Spinal cord (tissue), 10 donors: ENCODE measurements around the gene FRMPD2. TPM values are rescaled to one million over a fixed set of nuclear protein-coding genes. Genes with fewer than 3 reads are reported as not detected.
"Not testable (repeated sequence)": the region's sequence is repeated elsewhere in the genome, so short reads cannot be mapped to it uniquely, and the experiment has no call there.

Experiments used
- DNase-seq, 6 donors: peaks; one replicate each; pipeline versions ENCODE4 v3.0.0 to v3.0.0-alpha.2; 2013 to 2015; ENCODE audit warnings: low spot score in 6 of 6, low read depth in 4 of 6
- H3K27ac ChIP-seq: one replicate; pipeline ENCODE4 v1.5.1; 2013; ENCODE audit warnings: low read depth, low read length, control low read depth
- H3K27me3 ChIP-seq: one replicate; pipeline ENCODE4 v1.6.1; 2013; ENCODE audit warnings: low read length; ENCODE audit not compliant: control insufficient read depth, insufficient read depth
- H3K36me3 ChIP-seq: one replicate; pipeline ENCODE4 v1.6.1; 2013; ENCODE audit warnings: low read length; ENCODE audit not compliant: control insufficient read depth, insufficient read depth
- H3K4me1 ChIP-seq: one replicate; pipeline ENCODE4 v1.6.1; 2013; ENCODE audit warnings: low read length; ENCODE audit not compliant: control insufficient read depth, insufficient read depth
- H3K4me3 ChIP-seq: one replicate; pipeline ENCODE4 v1.5.1; 2013; ENCODE audit warnings: low read depth, low read length, control low read depth
- H3K9me3 ChIP-seq: one replicate; pipeline ENCODE4 v1.6.1; 2013; ENCODE audit warnings: low read length; ENCODE audit not compliant: control insufficient read depth, insufficient read depth
- WGBS: methylation state at CpG from one replicate; pipeline ENCODE4 v1.1.5; 2013; ENCODE audit warnings: missing lambda C conversion rate; ENCODE audit not compliant: insufficient coverage; 5-methylcytosine and 5-hydroxymethylcytosine counted together
- polyA plus RNA-seq, 2 donors: library from polyadenylated mRNA; unstranded; fragments of 120-200 nt; gene quantifications; one replicate each; pipeline ENCODE4 v1.2.1, GENCODE V29; 2013; ENCODE audit not compliant: insufficient read length in 2 of 2
- total RNA-seq, 2 donors: library from RNA; depleted of rRNA in 1 of 2; stranded (reverse); fragments of 120-200 nt in 1 of 2; fragments of >200 nt in 1 of 2; gene quantifications; one replicate each; pipeline versions ENCODE4 v1.2.3 to v1.2.4, GENCODE V29; 2013 to 2014
- donor health status: healthy.

The FRMPD2 gene
- total and polyA plus RNA-seq, 4 donors, result 5.5 to 14.9 (median 14.1) TPM

DNA sequence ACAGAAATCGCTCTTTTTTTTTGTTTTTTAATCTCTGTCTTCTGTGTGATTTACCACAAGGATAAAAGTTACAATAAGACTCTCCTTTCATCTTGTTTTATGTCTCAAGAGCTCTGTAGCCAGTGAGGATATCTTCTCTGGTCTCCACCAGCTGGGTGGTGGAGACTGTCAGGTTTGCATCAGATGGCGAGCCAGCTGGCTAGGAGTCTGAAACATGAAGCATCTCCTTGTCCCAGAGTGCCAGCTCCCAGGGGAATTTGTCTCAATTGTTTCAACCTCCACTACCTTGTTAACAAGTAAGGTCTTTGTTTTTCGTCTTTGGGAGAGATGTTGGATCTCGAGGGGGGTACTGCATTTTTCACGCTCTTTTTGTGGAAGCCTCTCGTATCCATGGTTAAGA lies 47.3 kb downstream of the FRMPD2 start:
- no peaks in the 10 kb centered on the region for H3K4me1 ChIP-seq
- peak in 2 of 6 donors; percentile 16 to 22 for DNase-seq
- H3K36me3 ChIP-seq, result no peaks in the 10 kb centered on the region
- no peaks in the 10 kb centered on the region for H3K27me3 ChIP-seq
- no peak overlapping the region for H3K4me3 ChIP-seq
- no peak overlapping the region for H3K27ac ChIP-seq
- WGBS, result 69% methylated on average over 2 of the region's 6 CpGs
- no peaks in the 10 kb centered on the region for H3K9me3 ChIP-seq

GRCh38 chr10:48224979-48225560 lies 49.4 kb downstream of the FRMPD2 start:
- H3K9me3 ChIP-seq, result no peaks in the 10 kb centered on the region
- H3K4me1 ChIP-seq, result no peaks in the 10 kb centered on the region
- no peaks in the 10 kb centered on the region for H3K36me3 ChIP-seq
- H3K27me3 ChIP-seq, result no peaks in the 10 kb centered on the region
- no peak overlapping the region for H3K27ac ChIP-seq
- WGBS, result 98% methylated on average over 5 of the region's 5 CpGs
- H3K4me3 ChIP-seq, result no peak overlapping the region
- no peak for DNase-seq

DNA sequence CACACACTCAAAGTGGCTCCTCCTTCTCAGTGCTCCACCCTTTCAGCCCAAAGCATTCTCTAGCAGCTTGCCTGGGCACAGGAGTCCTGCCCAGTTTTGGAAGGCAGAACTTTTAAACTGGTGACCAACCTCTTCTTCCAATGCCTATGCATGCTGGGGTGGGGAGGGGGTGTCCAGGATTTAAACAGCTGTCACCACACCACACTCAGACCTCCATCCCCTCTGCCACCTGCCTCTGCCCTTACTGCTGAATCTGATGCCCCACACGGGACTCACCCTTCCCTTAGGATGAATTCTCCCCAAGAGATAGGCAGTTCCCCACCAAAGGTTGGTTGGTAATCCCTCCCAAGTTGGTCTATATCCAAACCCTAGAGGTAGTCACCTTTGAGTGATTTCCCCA lies 50.2 kb downstream of the FRMPD2 start:
- Histone ChIP-seq H3K27me3 (no peaks in the 10 kb centered on the region), H3K36me3 (no peaks in the 10 kb centered on the region), H3K4me1 (no peaks in the 10 kb centered on the region), H3K4me3 (no peak overlapping the region), H3K27ac (no peak overlapping the region), H3K9me3 (no peaks in the 10 kb centered on the region)
- WGBS, result 100% methylated on average over 1 of the region's 1 CpG
- DNase-seq, result no peak

DNA sequence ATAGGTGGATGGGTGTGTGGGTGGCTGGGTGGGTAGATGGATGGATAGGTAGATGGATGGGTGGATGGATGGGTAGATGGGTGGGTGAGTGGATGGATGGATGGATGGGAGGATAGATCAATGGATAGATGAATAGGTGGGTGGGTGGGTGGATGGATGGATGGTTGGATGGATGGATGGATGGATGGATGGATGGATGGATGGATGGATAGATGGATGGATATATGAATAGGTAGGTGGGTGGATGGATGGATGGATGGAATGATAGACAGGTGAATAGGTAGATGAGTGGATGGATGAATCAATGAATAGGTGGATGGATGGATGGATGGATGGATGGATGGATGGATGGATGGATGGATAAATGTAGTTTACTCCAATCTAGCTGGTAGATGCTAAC lies 52.7 kb downstream of the FRMPD2 start:
- H3K4me3 ChIP-seq, result no peak overlapping the region
- no peaks in the 10 kb centered on the region for H3K27me3 ChIP-seq
- no peaks in the 10 kb centered on the region for H3K9me3 ChIP-seq
- H3K36me3 ChIP-seq, result no peaks in the 10 kb centered on the region
- DNase-seq, result no peak
- no peak overlapping the region for H3K27ac ChIP-seq
- H3K4me1 ChIP-seq, result no peaks in the 10 kb centered on the region

- 100% methylated on average over 1 of the region's 3 CpGs for WGBS
- H3K4me3 ChIP-seq, H3K4me1 ChIP-seq, H3K27me3 ChIP-seq, H3K27ac ChIP-seq, H3K36me3 ChIP-seq, DNase-seq, H3K9me3 ChIP-seq: not testable (repeated sequence)
Measured at GRCh38 chr10:48221031-48221430, 53.5 kb downstream of the FRMPD2 start.

DNA sequence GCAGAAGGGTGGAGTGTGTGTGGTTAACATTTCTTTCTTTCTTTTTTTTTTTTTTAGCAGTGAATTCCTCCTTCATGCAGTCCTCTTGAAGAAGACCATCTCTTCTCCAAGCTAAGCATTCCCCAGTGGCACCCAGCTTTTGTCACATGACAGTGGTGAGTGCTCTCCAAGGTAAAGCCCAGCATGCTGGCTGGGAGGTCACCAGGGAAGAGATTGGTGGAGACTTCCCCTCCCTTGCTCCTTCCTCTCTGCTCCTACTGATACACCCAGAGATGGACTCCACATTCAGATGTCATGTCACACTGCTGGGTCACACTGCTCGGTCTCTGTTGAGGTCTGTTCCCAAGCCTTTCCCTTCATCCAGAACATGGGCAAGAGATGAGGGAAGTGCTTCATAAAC lies 55.3 kb downstream of the FRMPD2 start:
- no peaks in the 10 kb centered on the region for H3K36me3 ChIP-seq
- no peak overlapping the region for H3K4me3 ChIP-seq
- H3K27me3 ChIP-seq, result no peaks in the 10 kb centered on the region
- peaks cover 4% of the 10 kb centered on the region for H3K4me1 ChIP-seq
- DNase-seq, result no peak
- no peaks in the 10 kb centered on the region for H3K9me3 ChIP-seq
- WGBS, result 100% methylated on average over 1 of the region's 1 CpG
- no peak overlapping the region for H3K27ac ChIP-seq

GRCh38 chr10:48216744-48217143 lies 57.8 kb downstream of the FRMPD2 start:
- H3K27ac ChIP-seq, result no peak overlapping the region
- no peak overlapping the region for H3K4me3 ChIP-seq
- no peaks in the 10 kb centered on the region for H3K27me3 ChIP-seq
- WGBS, result no CpG with 5 or more reads among the region's 1 CpG
- DNase-seq, result no peak
- no peaks in the 10 kb centered on the region for H3K36me3 ChIP-seq
- no peaks in the 10 kb centered on the region for H3K9me3 ChIP-seq
- H3K4me1 ChIP-seq, result peaks cover 4% of the 10 kb centered on the region

- Histone ChIP-seq H3K4me3 (no peak overlapping the region), H3K27ac (no peak overlapping the region), H3K4me1 (peaks cover 4% of the 10 kb centered on the region), H3K27me3 (no peaks in the 10 kb centered on the region), H3K36me3 (no peaks in the 10 kb centered on the region), H3K9me3 (no peaks in the 10 kb centered on the region)
- DNase-seq, result no peak
Measured at GRCh38 chr10:48216204-48216505, 58.3 kb downstream of the FRMPD2 start.

DNA sequence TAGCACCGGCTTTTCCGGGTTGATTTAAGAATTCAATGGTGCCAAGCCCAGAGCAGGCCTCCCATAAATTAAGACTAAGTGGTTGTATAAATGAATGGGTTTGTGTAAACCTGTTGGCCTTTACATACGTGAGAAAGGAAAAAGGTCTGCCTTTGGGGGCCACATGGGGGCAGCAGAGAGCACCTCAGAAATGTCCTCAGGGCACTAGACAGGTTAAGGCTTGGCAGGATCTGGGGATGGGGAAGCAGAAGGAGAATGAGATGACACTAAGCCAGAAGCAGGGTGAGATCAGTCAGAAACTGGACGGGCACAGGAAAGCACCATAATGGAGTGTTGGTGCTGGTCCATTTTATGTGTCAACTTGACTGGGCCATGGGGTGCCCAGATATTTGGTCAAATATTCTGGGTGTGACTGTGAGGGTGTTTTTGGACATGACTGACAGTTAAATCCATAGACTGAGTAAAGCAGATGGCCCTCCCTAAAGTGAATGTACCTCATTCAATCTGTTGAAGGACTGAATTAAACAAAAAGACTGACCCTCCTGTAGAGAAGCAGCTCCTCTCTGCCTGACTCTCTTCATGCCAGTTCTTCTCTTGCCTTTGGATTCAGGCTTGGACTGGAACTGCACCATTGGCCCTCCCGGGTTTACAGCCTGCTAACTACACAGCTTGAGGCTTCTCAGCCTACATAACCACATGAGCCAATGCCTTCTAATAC lies 58.9 kb downstream of the FRMPD2 start:
- 42% methylated on average over 2 of the region's 5 CpGs for WGBS
- Histone ChIP-seq H3K36me3 (no peaks in the 10 kb centered on the region), H3K27ac (no peak overlapping the region), H3K4me3 (no peak overlapping the region), H3K9me3 (no peaks in the 10 kb centered on the region), H3K27me3 (no peaks in the 10 kb centered on the region), H3K4me1 (peaks cover 4% of the 10 kb centered on the region)
- DNase-seq, result peak in 2 of 6 donors; percentile 40 to 75

DNA sequence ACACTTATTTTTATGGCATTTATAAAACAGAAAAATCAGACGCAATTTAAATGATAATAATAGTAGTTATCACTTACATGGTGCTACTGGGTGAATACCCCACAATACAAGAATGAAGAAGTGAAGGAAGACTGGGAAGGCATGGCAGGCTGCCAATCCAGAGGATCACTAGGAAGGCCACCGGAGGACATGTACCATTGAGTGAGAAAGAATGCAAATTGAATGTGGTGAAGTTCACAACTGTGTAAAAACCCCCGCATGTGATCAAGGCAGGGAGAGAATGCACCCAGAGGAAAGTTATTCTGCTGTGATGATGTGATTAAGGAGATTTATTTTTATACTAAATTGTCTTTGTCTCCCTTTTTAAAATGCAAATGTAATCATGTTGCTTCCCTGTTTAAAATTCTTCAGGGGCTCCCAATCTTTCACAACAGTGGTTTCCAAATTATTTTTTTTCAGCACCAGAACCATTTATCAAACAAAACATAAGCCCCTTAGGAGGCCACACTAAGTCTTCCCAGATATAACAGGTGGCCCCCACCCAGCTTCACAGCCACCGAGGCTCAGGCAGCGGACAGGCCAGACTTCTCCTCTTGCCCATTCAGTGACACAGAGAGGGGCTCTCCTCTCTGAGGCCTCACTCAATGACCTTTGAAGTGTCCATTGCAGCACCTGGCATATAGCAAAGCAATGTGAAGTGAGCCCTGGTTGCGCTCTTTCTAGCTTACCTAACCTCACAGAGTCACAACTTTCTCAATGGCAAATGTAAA lies 59.6 kb downstream of the FRMPD2 start:
- no peaks in the 10 kb centered on the region for H3K36me3 ChIP-seq
- H3K9me3 ChIP-seq, result no peaks in the 10 kb centered on the region
- peak in 3 of 6 donors; percentile 19 to 94 (median 47) for DNase-seq
- 70% methylated on average over 4 of the region's 6 CpGs for WGBS
- no peak overlapping the region for H3K27ac ChIP-seq
- peaks cover 4% of the 10 kb centered on the region for H3K4me1 ChIP-seq
- H3K4me3 ChIP-seq, result no peak overlapping the region
- H3K27me3 ChIP-seq, result no peaks in the 10 kb centered on the region
